Cardiac muscle cell (in vitro differentiated cells and primary cell): ENCODE measurements around the gene YAE1. TPM values are rescaled to one million over a fixed set of nuclear protein-coding genes. Genes with fewer than 3 reads are reported as not detected.

Experiments used
- DNase-seq, 2 donors: peaks; one replicate each; pipeline versions ENCODE4 v3.0.0 to v3.0.0-alpha.2; 2010 to 2017; ENCODE audit warnings: low read depth in 1 of 2, low spot score in 1 of 2
- H3K27ac ChIP-seq: fragments of 200-600 bp; sonication (generic); 2 replicates; pipeline ENCODE4 v1.5.1; 2016
- H3K27me3 ChIP-seq: fragments of 200-600 bp; sonication (generic); 2 replicates; pipeline ENCODE4 v1.6.0; 2016; ENCODE audit warnings: control low read depth
- H3K36me3 ChIP-seq: fragments of 200-600 bp; sonication (generic); 2 replicates; pipeline ENCODE4 v1.5.1; 2016; ENCODE audit warnings: control low read depth
- H3K4me1 ChIP-seq: fragments of 200-600 bp; sonication (generic); 2 replicates; pipeline ENCODE4 v1.8.1; 2017; ENCODE audit warnings: low read depth, mild to moderate bottlenecking, mixed run types
- H3K4me3 ChIP-seq: fragments of 200-600 bp; sonication (generic); 2 replicates; pipeline ENCODE4 v1.5.1; 2016; ENCODE audit warnings: mild to moderate bottlenecking
- H3K9me3 ChIP-seq: fragments of 200-600 bp; sonication (generic); 2 replicates; pipeline ENCODE4 v1.5.1; 2017; ENCODE audit warnings: low read depth, mild to moderate bottlenecking, control low read depth
- polyA plus RNA-seq: library from polyadenylated mRNA; unstranded; fragments of >200 nt; fragmentation: Nextera tagmentation; extraction: Ambion mirVana; gene quantifications from 2 replicates; pipeline ENCODE4 v1.2.1, GENCODE V29; 2016
- total RNA-seq: library from RNA; depleted of rRNA; stranded (reverse); fragments of >200 nt; gene quantifications from 2 replicates; pipeline ENCODE4 v1.2.3, GENCODE V29; 2016
- TF ChIP-seq, protein P1 (sequence below): IDR thresholded peaks from 2 replicates; pipeline ENCODE4 v1.5.1; 2012; ENCODE audit warnings: low read depth, mild to moderate bottlenecking, low read length

Gene YAE1
- total and polyA plus RNA-seq, 2 experiments from 2014 or later: 33.7 to 50.6 TPM

DNA sequence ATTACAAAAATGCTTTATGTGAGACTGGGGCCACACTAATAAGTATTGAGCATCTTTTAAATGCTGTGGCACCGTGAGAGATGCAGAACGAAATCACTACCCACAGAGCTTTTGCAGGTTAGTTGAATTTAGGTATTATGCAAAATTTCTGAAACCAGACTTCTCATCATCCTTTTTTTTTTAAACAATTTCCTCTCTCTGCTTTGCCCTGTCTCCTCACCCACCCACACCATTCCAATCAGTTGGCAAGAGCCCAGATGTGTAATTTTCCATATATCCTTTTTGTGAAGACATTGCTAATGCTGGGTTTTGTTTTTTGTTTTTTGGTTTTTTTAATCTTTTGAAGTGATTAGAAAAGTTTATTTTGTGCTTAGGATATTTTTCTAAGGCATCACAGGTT lies 1.1 kb downstream of the YAE1 start:
- Histone ChIP-seq H3K4me1 (peaks cover 8% of the 10 kb centered on the region), H3K27me3 (no peaks in the 10 kb centered on the region), H3K9me3 (no peaks in the 10 kb centered on the region), H3K4me3 (peak overlapping the region; percentile 64), H3K27ac (no peak overlapping the region), H3K36me3 (peaks cover 2% of the 10 kb centered on the region)
- TF ChIP-seq, protein P1, sequence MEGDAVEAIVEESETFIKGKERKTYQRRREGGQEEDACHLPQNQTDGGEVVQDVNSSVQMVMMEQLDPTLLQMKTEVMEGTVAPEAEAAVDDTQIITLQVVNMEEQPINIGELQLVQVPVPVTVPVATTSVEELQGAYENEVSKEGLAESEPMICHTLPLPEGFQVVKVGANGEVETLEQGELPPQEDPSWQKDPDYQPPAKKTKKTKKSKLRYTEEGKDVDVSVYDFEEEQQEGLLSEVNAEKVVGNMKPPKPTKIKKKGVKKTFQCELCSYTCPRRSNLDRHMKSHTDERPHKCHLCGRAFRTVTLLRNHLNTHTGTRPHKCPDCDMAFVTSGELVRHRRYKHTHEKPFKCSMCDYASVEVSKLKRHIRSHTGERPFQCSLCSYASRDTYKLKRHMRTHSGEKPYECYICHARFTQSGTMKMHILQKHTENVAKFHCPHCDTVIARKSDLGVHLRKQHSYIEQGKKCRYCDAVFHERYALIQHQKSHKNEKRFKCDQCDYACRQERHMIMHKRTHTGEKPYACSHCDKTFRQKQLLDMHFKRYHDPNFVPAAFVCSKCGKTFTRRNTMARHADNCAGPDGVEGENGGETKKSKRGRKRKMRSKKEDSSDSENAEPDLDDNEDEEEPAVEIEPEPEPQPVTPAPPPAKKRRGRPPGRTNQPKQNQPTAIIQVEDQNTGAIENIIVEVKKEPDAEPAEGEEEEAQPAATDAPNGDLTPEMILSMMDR: no peak
- peak in 1 of 2 donors; percentile 22 for DNase-seq

DNA sequence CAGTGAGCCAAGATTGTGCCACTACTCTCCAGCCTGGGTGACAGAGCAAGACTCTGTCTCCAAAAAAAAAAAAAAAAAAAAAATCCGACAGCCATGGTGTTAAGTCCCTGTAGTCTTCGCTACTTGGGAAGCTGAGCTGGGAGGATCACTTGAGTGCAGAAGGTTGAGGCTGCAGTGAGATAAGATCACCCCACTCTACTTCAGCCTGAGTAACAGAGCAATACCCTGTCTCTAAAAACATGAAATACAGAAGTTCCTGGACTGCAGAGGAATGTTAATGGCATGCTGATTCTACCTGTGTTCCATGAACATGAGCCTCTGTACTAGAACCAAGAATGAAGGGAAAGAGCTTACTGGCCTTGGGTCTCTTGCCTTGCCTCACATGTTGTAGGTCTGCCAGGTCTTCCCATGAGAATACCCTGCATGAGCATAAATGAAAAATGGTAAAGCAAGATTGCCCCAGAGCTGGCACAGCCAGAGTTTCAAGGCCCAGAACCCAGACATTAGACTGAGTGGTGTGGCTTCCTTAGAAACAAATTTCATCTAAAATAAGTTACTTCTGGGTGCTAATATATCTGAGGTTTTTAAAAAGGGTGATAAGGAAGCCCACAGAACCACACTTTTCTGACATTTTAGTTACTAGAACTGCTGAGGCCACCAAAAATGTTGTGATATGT lies 8.6 kb downstream of the YAE1 start:
- no peak for DNase-seq
- H3K9me3 ChIP-seq: no peaks in the 10 kb centered on the region
- no peaks in the 10 kb centered on the region for H3K27me3 ChIP-seq
- no peak overlapping the region for H3K27ac ChIP-seq
- peaks cover 12% of the 10 kb centered on the region for H3K36me3 ChIP-seq
- no peaks in the 10 kb centered on the region for H3K4me1 ChIP-seq
- H3K4me3 ChIP-seq: no peak overlapping the region
- TF ChIP-seq, protein P1: no peak

DNA sequence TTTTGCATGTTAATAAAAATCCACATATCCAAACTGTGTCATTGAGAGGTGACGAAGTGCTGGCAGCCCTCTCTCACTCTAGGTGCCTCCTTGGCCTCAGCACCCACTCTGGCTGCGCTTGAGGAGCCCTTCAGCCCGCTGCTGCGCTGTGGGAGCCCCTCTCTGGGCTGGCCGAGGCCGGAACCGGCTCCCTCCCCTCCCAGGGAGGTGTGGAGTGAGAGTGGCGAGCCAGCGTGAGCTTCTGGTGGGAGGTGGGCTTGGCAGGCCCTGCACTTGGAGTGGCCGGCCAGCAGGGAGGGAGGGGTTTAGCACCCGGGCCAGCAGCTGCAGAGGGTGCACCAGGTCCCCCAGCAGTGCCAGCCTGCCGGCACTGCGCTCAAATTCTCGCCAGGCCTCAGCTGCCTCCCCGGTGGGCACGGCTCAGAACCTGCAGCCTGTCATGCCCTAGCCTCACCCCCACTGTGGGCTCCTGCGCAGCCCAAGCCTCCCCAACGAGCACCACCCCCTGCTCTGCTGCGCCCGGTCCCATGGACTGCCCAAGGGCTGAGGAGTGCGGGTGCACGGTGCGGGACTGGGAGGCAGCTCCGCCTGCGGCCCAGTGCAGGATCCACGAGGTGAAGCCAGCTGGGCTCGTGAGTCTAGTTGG lies 11.1 kb downstream of the YAE1 start:
- no peak for DNase-seq
- Histone ChIP-seq H3K27me3 (no peaks in the 10 kb centered on the region), H3K9me3 (no peaks in the 10 kb centered on the region), H3K4me1 (no peaks in the 10 kb centered on the region), H3K4me3 (no peak overlapping the region), H3K27ac (no peak overlapping the region), H3K36me3 (peaks cover 10% of the 10 kb centered on the region)
- TF ChIP-seq, protein P1: no peak

DNA sequence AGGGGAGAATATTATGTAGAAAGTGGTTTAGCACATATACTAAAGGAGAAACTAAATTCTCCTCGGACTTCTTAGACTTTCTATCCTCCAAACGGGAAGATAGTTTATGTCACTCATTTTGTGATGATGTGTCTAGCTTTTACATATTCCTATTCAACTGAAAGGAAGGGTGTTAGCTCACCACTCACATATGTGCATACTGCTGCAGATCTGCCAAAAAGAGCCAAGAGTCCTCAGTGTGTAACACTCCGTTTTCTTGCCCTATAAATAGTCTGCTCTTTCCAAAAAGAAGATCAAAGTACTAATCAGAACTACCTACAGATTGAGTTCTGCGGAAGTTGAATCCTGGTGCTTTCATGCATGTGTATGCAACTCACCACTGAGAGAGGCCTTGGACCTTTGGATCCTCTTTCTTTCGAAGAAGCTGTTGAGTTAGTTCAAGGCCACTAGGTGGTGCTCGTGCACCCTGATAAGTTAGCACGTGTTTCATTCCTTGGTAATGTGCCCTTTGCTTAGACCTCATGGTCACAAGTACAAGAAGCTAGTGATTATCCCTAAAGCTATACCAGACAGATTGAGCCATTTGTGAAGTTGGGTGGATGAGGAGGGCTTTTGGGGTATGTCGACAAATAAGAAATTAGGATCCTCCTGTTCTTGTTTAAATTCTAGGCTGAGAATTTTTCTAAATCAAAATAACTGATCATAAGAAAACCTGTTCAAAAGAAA lies 14.1 kb downstream of the YAE1 start:
- TF ChIP-seq, protein P1: peak; percentile 74
- H3K36me3 ChIP-seq: no peaks in the 10 kb centered on the region
- no peaks in the 10 kb centered on the region for H3K27me3 ChIP-seq
- no peaks in the 10 kb centered on the region for H3K9me3 ChIP-seq
- DNase-seq: peak; percentile 90 to 97
- no peak overlapping the region for H3K27ac ChIP-seq
- no peaks in the 10 kb centered on the region for H3K4me1 ChIP-seq
- no peak overlapping the region for H3K4me3 ChIP-seq

DNA sequence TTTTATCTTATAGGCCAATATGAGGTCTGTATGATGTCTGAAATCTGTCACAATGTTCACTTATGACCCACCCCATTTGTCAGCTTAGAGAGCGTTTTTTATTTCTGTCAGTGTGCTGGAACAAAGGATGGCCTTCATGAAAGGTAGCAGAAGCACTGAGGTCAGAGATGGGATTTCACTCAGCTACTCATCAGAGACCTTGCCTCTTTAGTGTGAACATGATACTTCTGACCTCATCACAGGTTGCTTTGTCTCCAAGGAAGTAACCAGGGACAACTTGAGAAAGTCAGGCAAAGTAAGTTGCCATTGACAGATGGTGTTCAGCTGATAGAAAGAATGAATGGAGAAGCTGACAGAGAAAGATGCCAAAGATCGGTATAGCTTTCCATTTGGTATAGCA lies 16.3 kb downstream of the YAE1 start:
- no peak for DNase-seq
- H3K36me3 ChIP-seq: no peaks in the 10 kb centered on the region
- H3K27me3 ChIP-seq: no peaks in the 10 kb centered on the region
- no peaks in the 10 kb centered on the region for H3K4me1 ChIP-seq
- TF ChIP-seq, protein P1: no peak
- H3K4me3 ChIP-seq: no peak overlapping the region
- no peaks in the 10 kb centered on the region for H3K9me3 ChIP-seq
- H3K27ac ChIP-seq: no peak overlapping the region
